GM20000 (cell line): ENCODE data around the gene FEN1.

Experiments
- DNase-seq: peaks from one replicate; pipeline ENCODE4 v3.0.0; 2012; ENCODE audit warnings: low spot score
- CTCF ChIP-seq: IDR thresholded peaks from 2 replicates; pipeline ENCODE4 v1.5.1; 2012; ENCODE audit warnings: mild to moderate bottlenecking, control low read depth; ENCODE audit errors: extremely low read depth, missing control alignments

FEN1 gene

GRCh38 chr11:61777234-61778090 is 15.2 kb upstream of the FEN1 start:
- TF ChIP-seq CTCF, result no peak
- peak; percentile 74 for DNase-seq

- TF ChIP-seq CTCF, result no peak
- DNase-seq, result no peak
Observed at GRCh38 chr11:61778357-61778886, 14.3 kb upstream of the FEN1 start.

- DNase-seq, result no peak
- no peak for TF ChIP-seq CTCF
Observed at GRCh38 chr11:61778920-61779650, 13.6 kb upstream of the FEN1 start.

GRCh38 chr11:61779666-61780525 is 12.8 kb upstream of the FEN1 start:
- no peak for DNase-seq
- TF ChIP-seq CTCF, result no peak

DNA sequence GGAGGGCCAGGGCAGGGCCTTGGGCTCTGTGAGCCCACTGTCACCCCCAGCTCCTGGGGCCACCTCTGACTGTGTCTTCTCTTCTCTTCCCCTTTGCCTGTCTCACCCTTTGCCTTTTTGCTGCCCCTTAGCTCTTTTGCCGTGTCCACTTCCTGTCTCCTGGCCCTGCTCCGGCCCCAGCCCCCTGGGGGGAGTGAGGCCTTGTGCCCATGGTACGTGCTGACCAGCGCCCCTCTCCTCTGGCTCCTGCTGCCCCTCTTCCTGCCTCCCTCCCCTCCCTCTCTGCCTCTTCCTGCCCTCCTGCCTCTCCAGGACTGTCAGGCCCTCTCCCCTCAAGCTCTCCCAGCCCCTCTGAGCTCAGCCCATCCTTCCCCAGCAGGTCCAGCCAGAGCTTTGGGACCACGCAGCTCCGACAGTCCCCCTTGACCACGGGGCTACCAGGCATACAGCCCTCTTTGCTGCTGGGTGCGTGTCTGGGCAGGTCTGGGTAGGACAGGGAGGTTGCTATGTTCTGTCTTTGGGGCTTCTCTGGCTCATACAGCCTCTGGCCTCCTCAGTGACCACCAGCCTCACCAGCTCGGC is 12.0 kb upstream of the FEN1 start:
- DNase-seq, result no peak
- TF ChIP-seq CTCF, result no peak

DNA sequence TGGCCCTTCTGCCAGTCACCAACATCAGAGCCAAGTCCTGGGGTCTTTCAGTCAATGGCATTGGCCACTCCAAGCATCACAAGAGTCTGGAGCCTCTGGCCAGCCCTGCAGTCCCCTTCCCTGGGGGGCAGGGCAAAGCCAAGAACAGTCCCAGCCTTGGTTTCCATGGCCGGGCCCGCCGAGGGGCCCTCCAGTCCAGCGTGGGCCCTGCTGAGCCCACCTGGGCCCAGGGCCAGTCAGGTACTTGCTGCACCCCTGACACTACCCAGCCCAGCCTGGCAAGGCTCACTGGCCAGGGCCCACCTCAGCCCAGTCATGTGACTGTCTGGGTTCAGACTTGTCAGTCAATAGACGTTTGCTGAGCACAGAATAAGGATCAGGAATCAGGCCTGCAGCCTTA is 11.1 kb upstream of the FEN1 start:
- DNase-seq, result no peak
- no peak for TF ChIP-seq CTCF
